HUES64 (cell line): ENCODE measurements around the gene RMI2.
"Not testable (repeated sequence)": the region's sequence is repeated elsewhere in the genome, so short reads cannot be mapped to it uniquely, and the experiment has no call there.

Source experiments
- H3K27ac ChIP-seq: 2 replicates; pipeline ENCODE4 v1.7.0; 2013; ENCODE audit warnings: low read depth, low read length, inconsistent platforms
- H3K27me3 ChIP-seq: 2 replicates; pipeline ENCODE4 v1.6.1; 2013; ENCODE audit warnings: mild to moderate bottlenecking, low read length; ENCODE audit not compliant: insufficient read depth
- H3K36me3 ChIP-seq: 2 replicates; pipeline ENCODE4 v1.6.1; 2013; ENCODE audit warnings: mild to moderate bottlenecking, low read length; ENCODE audit not compliant: insufficient read depth
- H3K4me1 ChIP-seq: 2 replicates; pipeline ENCODE4 v1.6.1; 2013; ENCODE audit warnings: mild to moderate bottlenecking, low read length, moderate library complexity; ENCODE audit not compliant: insufficient read depth
- H3K4me3 ChIP-seq: 2 replicates; pipeline ENCODE4 v1.5.1; 2013; ENCODE audit warnings: mild to moderate bottlenecking, low read length, moderate library complexity
- H3K9ac ChIP-seq: 2 replicates; pipeline ENCODE4 v1.6.1; 2013; ENCODE audit warnings: mild to moderate bottlenecking, low read depth, low read length
- H3K9me3 ChIP-seq: 2 replicates; pipeline ENCODE4 v1.6.1; 2013; ENCODE audit warnings: low read depth, low read length; ENCODE audit not compliant: insufficient read depth
- WGBS: fragments of 150-250, 120-280 bp; methylation state at CpG from one replicate; pipeline ENCODE4 v1.1.7; 2013; ENCODE audit warnings: missing lambda C conversion rate; 5-methylcytosine and 5-hydroxymethylcytosine counted together

Gene RMI2

DNA sequence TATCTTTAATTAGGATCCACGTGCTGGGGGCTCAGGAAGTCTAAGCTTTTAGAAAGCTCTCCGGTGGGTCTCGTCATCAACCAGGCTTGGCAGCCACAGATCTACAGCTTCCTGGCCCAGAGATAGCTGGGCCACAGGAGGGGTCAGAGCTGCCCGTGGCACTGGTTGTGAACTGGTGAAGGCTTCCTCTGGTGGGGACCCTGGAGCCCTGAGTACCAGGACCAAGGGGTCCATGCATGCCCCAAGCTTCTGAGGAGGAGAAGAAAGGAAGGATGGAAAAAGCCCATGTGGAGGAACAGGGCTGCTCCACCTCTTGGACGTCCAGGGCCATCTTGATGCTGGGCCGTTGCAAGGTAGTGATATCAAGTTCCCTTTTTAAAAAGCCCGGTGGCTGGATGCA, 13.3 kb downstream of the RMI2 start:
- WGBS = 90% methylated on average over 7 of the region's 7 CpGs
- Histone ChIP-seq H3K9me3 (no peaks in the 10 kb centered on the region), H3K36me3 (no peaks in the 10 kb centered on the region), H3K27me3 (no peaks in the 10 kb centered on the region), H3K4me3 (no peak overlapping the region), H3K27ac (no peak overlapping the region), H3K4me1 (peaks cover 4% of the 10 kb centered on the region; the same call in 1 of the 2 replicates), H3K9ac (no peak overlapping the region)

DNA sequence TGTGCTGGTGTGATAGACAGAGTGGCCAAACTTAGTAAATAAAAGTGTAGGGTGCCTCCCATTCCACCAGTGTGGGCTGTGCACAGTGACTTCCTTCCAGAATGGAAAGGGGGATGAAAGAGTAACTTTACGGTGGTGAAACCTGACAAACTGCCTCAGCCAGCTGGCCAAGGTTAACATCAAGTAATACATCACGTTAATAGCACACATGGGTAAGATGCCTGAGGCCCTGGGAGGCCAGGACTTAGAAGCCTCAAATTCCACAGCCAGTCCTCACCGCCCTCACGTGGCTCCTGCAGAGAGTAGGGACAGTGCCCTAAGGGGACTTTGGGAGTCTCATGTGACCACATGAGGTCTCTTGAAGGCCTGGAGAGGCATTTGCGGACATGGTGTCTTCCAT, 14.1 kb downstream of the RMI2 start:
- Histone ChIP-seq H3K4me1 (peaks cover 5% of the 10 kb centered on the region), H3K9me3 (no peaks in the 10 kb centered on the region), H3K9ac (no peak overlapping the region), H3K27me3 (no peaks in the 10 kb centered on the region), H3K36me3 (no peaks in the 10 kb centered on the region), H3K4me3 (no peak overlapping the region), H3K27ac (no peak overlapping the region)
- WGBS = 85% methylated on average over 5 of the region's 5 CpGs

DNA sequence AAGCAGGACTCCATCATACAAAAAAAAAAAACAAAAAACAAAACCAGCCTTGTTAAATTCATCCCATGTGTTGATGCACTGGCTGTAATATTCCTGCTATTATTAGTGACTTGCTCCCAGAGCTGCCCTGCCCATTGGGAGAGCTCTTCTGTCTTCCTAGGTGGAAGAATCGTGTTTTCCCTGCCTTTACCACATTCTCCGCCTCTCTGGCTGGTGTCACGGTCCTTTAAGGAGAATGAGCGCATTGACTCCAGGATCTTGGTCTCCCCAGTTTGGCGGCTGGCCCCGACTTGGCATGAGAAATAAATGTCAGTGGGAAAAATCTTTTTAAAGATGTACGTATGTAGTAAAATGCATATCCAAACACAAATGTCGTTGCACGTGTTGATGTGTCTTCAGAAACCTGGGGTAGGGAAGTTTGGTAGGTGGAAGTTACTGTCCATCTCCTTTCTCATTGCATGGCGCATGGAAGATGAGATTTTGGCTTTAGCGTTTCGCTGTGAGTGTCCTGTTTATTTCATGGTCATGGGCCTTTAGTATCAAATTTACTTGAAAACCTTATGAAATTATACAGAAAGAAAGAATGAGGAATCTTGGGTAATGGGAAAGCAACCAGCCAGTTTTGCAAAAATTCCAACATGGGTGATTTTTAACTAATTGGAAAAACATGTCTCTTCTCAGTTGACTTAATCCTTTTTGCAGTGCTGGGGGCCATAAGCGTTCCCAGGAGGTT, 15.5 kb downstream of the RMI2 start:
- no peaks in the 10 kb centered on the region for H3K9me3 ChIP-seq
- H3K36me3 ChIP-seq = no peaks in the 10 kb centered on the region
- peaks cover 11% of the 10 kb centered on the region for H3K4me1 ChIP-seq
- H3K4me3 ChIP-seq = no peak overlapping the region
- no peaks in the 10 kb centered on the region for H3K27me3 ChIP-seq
- H3K27ac ChIP-seq = no peak overlapping the region
- WGBS = 89% methylated on average over 11 of the region's 13 CpGs
- no peak overlapping the region for H3K9ac ChIP-seq

DNA sequence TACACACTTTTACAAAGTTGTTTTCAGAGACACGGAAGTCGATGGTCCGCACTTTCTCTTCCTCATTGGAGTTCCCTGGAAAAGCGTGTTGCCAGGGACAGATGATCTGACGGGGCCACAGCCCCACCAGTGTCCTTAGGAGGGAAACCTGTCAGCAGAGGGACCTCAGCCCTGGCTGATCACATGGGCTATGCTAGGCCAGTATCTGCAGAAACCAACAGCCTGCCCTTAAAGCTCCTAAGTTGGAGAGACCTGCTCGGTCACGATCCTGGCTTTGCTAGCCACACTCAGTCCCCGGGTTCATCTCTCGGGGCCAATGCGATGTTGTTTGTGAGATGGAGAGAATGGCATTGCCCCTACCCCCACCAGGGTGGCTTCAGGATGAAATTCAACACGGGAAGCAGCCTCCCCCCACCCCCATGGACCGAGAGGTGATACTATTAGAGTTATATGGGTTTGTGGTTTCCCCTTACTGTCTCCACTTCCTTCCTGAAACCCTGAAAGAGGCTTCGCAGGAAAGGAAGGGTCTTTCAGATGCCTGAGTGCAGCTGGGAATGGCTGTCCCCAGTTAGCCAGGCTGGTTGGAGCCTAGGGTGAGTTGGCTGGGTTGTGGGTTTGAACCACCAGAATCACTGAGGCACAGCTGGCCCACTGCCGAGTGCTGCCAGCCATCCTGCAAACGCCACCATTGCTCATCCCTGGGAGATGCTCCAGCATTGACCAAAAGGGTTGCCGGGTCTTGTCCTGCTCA, 16.6 kb downstream of the RMI2 start:
- H3K27ac ChIP-seq = no peak overlapping the region
- H3K4me1 ChIP-seq = peaks cover 10% of the 10 kb centered on the region
- WGBS = 81% methylated on average over 12 of the region's 16 CpGs
- no peak overlapping the region for H3K4me3 ChIP-seq
- H3K27me3 ChIP-seq = no peaks in the 10 kb centered on the region
- H3K9me3 ChIP-seq = no peaks in the 10 kb centered on the region
- H3K9ac ChIP-seq = no peak overlapping the region
- no peaks in the 10 kb centered on the region for H3K36me3 ChIP-seq

DNA sequence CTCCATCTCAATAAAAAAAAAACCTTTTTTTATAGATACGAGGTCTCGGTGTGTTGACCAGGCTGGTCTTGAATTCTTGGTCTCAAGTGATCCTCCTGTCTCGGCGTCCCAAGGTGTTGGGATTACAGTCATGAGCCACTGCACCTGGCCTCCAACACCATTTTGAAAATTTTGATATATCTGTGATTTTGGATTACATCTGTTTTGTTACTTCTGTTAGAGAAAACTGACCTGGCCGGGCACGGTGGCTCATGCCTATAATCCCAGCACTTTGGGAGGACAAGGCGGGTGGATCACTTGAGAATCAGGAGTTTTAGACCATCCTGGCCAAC, 18.6 kb downstream of the RMI2 start:
- Histone ChIP-seq H3K9me3 (no peaks in the 10 kb centered on the region), H3K27me3 (no peaks in the 10 kb centered on the region), H3K4me3 (no peak overlapping the region), H3K36me3 (no peaks in the 10 kb centered on the region), H3K27ac (no peak overlapping the region), H3K9ac (no peak overlapping the region), H3K4me1 (peaks cover 7% of the 10 kb centered on the region)
- WGBS = 77% methylated on average over 7 of the region's 7 CpGs

DNA sequence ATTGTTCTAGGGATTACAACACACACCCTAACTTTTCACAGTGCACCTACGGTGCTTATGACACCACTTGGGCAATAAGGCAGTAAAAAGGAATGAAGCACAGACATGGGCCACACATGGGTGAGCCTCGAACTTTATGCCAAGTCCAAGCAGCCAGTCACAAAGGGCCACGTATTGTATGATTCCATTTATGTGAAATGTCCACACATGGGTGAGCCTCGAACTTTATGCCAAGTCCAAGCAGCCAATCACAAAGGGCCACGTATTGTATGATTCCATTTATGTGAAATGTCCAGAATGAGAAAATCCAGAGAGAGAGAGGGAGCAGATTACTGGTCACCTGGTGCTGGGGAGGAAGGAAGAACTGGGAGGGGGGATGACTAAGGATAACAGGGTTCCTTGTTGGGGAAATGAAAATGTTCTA, 22.2 kb downstream of the RMI2 start:
- Histone ChIP-seq H3K4me1 (peaks cover 7% of the 10 kb centered on the region), H3K4me3 (no peak overlapping the region), H3K36me3 (no peaks in the 10 kb centered on the region), H3K9me3 (no peaks in the 10 kb centered on the region), H3K27me3 (no peaks in the 10 kb centered on the region), H3K27ac (no peak overlapping the region), H3K9ac (no peak overlapping the region)
- 93% methylated on average over 5 of the region's 5 CpGs for WGBS

DNA sequence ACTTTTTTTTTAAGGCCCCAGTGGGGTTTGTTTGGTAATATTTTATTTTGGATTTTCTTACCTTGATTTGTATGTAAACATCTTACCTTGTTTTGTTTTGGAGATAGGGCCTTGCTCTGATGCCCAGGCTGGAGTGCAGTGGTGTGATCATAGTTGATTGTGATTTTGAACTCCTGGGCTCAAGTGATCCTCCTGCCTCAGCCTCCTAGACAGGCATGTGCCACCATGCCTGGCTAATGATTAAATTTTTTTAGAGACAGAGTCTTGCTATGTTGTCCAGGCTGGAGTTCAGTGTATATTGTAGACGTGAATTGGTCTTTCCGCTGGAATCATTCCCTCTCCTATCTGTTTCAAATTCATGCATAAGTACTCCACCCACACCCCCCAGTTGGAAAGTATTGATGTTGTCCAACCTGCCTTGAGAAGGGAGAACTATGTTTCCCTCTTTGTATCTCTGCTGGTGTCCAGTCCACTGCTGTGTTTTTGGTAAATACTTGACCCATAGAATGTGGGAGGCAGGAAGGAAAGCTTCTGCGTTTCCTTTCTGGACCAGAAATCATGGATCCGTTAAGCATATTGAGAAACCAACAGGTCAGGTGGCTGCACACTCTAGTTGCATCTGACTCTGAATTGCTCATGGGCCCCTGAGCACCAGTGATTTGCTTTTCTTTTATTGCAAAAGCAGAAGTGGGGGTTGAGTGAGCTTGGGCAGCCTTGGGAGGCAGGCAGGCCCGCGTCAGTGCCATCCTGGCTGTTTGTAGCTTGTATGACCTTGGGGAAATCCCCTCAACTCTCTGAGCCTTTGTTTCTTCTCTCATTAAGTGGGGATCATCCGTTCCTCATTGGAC, 25.0 kb downstream of the RMI2 start:
- no peak overlapping the region for H3K4me3 ChIP-seq
- H3K27me3 ChIP-seq = no peaks in the 10 kb centered on the region
- no peak overlapping the region for H3K9ac ChIP-seq
- 89% methylated on average over 7 of the region's 7 CpGs for WGBS
- H3K9me3 ChIP-seq = no peaks in the 10 kb centered on the region
- no peaks in the 10 kb centered on the region; the same call in 1 of the 2 replicates for H3K4me1 ChIP-seq
- H3K27ac ChIP-seq = no peak overlapping the region
- H3K36me3 ChIP-seq = no peaks in the 10 kb centered on the region

DNA sequence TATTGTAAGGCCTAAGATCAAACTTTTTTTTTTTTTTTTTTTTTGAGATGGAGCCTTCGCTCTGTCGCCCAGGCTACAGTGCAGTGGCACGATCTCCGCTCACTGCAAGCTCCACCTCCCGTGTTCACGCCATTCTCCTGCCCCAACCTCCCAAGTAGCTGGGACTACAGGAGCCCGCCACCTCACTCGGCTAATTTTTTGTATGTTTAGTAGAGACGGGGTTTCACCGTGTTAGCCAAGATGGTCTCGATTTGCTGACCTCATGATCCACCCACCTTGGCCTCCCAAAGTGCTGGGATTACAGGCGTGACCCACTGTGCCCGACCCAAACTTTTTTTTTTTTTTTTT, 25.6 kb downstream of the RMI2 start:
- 94% methylated on average over 13 of the region's 13 CpGs for WGBS
- not testable (repeated sequence) for H3K4me3 ChIP-seq, H3K4me1 ChIP-seq, H3K9ac ChIP-seq, H3K9me3 ChIP-seq, H3K36me3 ChIP-seq, H3K27me3 ChIP-seq, H3K27ac ChIP-seq

DNA sequence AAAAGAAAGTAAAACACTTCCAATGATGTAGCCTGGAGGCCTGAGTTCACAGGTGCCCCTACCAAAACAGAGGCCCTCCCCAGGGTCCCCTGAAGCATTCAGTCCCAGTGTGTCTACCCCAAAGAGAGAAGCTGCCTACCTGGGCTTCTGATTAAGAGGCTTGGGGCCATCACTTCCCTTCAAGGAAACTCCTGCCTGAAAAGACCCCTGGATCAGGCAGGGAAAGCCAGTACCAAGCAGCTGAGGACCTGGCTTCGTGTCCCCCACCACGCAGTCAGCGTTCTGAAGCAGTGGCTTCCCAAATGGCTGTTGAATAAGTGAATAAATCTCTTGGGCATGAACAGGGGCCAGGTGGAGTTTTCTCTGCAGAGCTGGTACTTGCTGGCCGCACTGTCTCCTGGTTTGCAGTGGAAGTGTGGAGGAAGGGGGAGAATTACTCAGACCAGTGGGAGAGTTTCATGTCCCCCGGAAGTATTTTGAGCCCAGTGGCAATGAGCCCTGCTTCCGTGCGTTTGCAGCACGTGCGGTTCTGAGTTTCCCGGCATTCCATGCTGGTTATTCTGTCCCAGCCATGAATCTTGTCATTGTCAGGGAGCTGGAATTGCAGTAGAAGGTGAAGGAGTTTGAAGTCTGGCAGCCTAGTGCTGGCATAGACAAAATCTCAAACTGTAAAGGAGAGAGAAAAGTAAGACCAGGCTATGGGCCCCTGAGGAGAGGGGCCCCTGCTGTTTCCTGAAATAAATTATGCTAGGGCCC, 27.0 kb downstream of the RMI2 start:
- Histone ChIP-seq H3K27ac (no peak overlapping the region), H3K4me3 (no peak overlapping the region), H3K9me3 (no peaks in the 10 kb centered on the region), H3K27me3 (no peaks in the 10 kb centered on the region), H3K4me1 (no peaks in the 10 kb centered on the region; the same call in 1 of the 2 replicates), H3K9ac (no peak overlapping the region), H3K36me3 (no peaks in the 10 kb centered on the region)
- WGBS = 88% methylated on average over 10 of the region's 10 CpGs

DNA sequence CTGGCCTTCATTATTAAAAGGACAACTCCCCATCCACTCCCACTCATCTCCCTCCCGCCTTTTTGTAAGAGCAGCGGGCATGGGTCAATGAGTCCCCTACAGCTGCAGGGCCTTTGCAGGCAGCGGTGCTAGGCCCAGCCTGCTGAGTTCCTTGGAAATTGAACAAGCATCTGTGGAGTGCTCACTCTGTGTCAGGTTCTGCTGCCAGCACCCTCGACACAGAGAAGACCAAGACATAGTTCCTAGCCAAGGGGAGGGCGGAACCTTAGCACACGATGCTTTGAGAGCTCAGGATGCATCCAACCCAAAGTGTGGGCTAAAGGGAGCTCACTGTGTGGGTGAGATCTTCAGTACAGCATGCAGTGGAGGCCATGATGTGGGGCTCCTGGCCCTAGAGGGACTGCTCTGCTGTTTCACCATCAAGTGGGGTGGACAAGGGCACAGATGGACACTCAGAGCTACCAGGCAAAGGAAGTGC, 27.6 kb downstream of the RMI2 start:
- no peaks in the 10 kb centered on the region; the same call in 1 of the 2 replicates for H3K4me1 ChIP-seq
- H3K36me3 ChIP-seq = no peaks in the 10 kb centered on the region
- H3K9ac ChIP-seq = no peak overlapping the region
- H3K4me3 ChIP-seq = no peak overlapping the region
- WGBS = 87% methylated on average over 6 of the region's 6 CpGs
- no peaks in the 10 kb centered on the region for H3K27me3 ChIP-seq
- no peaks in the 10 kb centered on the region for H3K9me3 ChIP-seq
- no peak overlapping the region for H3K27ac ChIP-seq
